Prostate gland (tissue), 2 donors: ENCODE measurements around the gene TPPP3. TPM values are rescaled to one million over a fixed set of nuclear protein-coding genes. Genes with fewer than 3 reads are reported as not detected.

Experiments used
- DNase-seq: peaks from one replicate; pipeline ENCODE4 v3.0.0-alpha.2; 2019; ENCODE audit warnings: low spot score
- H3K27ac ChIP-seq, 2 donors: fragments of 200-600 bp; sonication (generic); 2 replicates each; pipeline ENCODE4 v1.5.1; 2017 to 2019
- H3K27me3 ChIP-seq: fragments of 200-600 bp; sonication (generic); replicated peaks from 2 replicates; pipeline ENCODE4 v1.5.1; 2019; ENCODE audit not compliant: insufficient read depth
- H3K36me3 ChIP-seq, 2 donors: fragments of 200-600 bp; sonication (generic); 1 replicate in 1 of 2; 2 replicates in 1 of 2; pipeline versions ENCODE4 v1.5.1 to v1.8.1; 2017 to 2019
- H3K4me1 ChIP-seq: fragments of 200-600 bp; sonication (generic); replicated peaks from 2 replicates; pipeline ENCODE4 v1.5.1; 2019
- H3K4me3 ChIP-seq, 2 donors: fragments of 200-600 bp; sonication (generic); 2 replicates each; pipeline ENCODE4 v1.5.1; 2017 to 2019
- H3K9me3 ChIP-seq: fragments of 200-600 bp; sonication (generic); 2 replicates; pipeline ENCODE4 v1.5.1; 2017
- CTCF ChIP-seq, 4 experiments: fragments of 200-600 bp in 2 of 4; fragments of 450-650 bp in 2 of 4; sonication (generic) in 2 of 4; IDR thresholded peaks; 1 replicate in 3 of 4; 2 replicates in 1 of 4; pipeline ENCODE4 v1.5.1; 2016 to 2019; ENCODE audit warnings: antibody characterized with exemption in 4 of 4, mild to moderate bottlenecking in 2 of 4, moderate library complexity in 2 of 4
- POLR2A ChIP-seq: fragments of 450-650 bp; IDR thresholded peaks from one replicate; pipeline ENCODE4 v1.6.1; 2016; ENCODE audit warnings: antibody characterized with exemption, mild to moderate bottlenecking
- POLR2AphosphoS5 ChIP-seq: sonication (generic); formaldehyde crosslinking; IDR thresholded peaks from one replicate; pipeline ENCODE4 v1.6.1; 2017; ENCODE audit warnings: antibody characterized with exemption
- WGBS: methylation state at CpG from one replicate; pipeline ENCODE4 v1.1.5; 2018; 5-methylcytosine and 5-hydroxymethylcytosine counted together
- intact Hi-C: fragments of 100-400 bp; cut with DNase I; formaldehyde crosslinking; loops from one replicate; pipeline ENCODE4 v1.14.2; 2022
- total RNA-seq, 2 donors: library from RNA; depleted of rRNA; stranded (reverse); fragments of >200 nt; gene quantifications; one replicate each; pipeline ENCODE4 v1.1.0, GENCODE V29; 2016

Gene TPPP3
- total RNA-seq, 2 donors from 2014 or later, result 3.4 to 10.0 TPM

GRCh38 chr16:67409631-67410030 lies 16.3 kb upstream of the TPPP3 start:
- H3K4me3 ChIP-seq, result no peak overlapping the region
- no peaks in the 10 kb centered on the region for H3K36me3 ChIP-seq
- no peak overlapping the region for H3K27ac ChIP-seq
- intact Hi-C loops, result no loop called here
- no peaks in the 10 kb centered on the region for H3K9me3 ChIP-seq
- no peaks in the 10 kb centered on the region for H3K27me3 ChIP-seq
- peaks cover 11% of the 10 kb centered on the region for H3K4me1 ChIP-seq
- 92% methylated on average over 9 of the region's 9 CpGs for WGBS
- DNase-seq, result no peak
- TF ChIP-seq POLR2AphosphoS5 (no peak), CTCF (IDR thresholded peaks at IDR 0.05) (no peak), POLR2A (no peak)

- intact Hi-C loops, result no loop called here
Measured at GRCh38 chr16:67407788-67408452, 14.6 kb upstream of the TPPP3 start.

GRCh38 chr16:67407176-67407787 lies 14.0 kb upstream of the TPPP3 start:
- Histone ChIP-seq H3K4me3 (no peak overlapping the region), H3K27ac (peak overlapping the region; percentile 94 to 95), H3K27me3 (no peaks in the 10 kb centered on the region), H3K4me1 (peaks cover 22% of the 10 kb centered on the region), H3K36me3 (no peaks in the 10 kb centered on the region), H3K9me3 (no peaks in the 10 kb centered on the region)
- no peak for DNase-seq
- WGBS, result 85% methylated on average over 7 of the region's 7 CpGs
- intact Hi-C loops, result no loop called here
- no peak for TF ChIP-seq CTCF (IDR thresholded peaks at IDR 0.05)
- no peak for TF ChIP-seq POLR2A
- no peak for TF ChIP-seq POLR2AphosphoS5

More at GRCh38 chr16:67407788-67408452, 14.6 kb upstream of the TPPP3 start:
- WGBS, result 84% methylated on average over 6 of the region's 6 CpGs
- TF ChIP-seq POLR2AphosphoS5 (no peak), POLR2A (no peak), CTCF (IDR thresholded peaks at IDR 0.05) (no peak)
- Histone ChIP-seq H3K9me3 (no peaks in the 10 kb centered on the region), H3K27me3 (no peaks in the 10 kb centered on the region), H3K4me1 (peaks cover 22% of the 10 kb centered on the region), H3K4me3 (no peak overlapping the region), H3K27ac (peak overlapping the region in 1 of 2 donors; percentile 94), H3K36me3 (no peaks in the 10 kb centered on the region)
- no peak for DNase-seq

DNA sequence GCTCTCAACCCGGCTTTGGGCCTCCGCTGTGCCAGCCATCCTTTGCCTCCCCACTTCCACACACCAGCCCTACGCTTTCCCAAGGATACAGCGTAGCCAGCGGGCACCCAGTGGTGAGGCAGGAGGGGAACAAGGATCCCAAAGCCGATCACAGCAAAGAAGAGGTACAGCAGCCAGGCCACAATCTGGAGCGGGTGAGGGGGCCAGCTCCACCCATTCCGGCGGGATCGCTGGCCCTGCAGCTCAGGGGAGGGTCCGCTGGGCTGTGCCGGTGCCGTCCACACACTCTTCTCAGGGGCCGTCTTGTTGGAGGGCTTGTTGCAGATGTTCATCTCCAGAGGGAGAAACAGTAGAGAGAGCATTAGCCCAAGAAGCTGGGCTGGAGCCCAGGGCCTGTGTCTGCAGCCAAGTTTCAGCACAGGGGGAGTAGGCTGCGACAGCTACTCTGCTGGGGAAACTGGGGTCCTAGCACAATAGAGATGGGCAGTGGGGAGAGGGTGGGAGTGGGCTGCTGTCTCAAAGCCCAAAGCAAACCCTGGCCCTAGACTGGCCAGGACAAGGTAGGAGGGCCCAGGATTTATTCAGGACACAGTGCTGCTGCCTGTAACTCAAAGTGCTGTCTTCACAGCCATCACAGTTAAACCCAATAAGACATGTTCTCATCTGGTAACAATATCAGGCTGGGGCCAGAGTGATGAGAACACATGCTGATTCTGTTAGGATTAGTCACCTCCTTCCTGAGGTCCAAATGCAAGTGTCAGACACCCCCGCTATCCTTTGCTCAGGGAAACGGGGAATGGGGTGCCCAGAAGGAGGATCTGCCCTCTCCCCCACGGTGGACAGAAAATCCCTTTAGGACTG lies 13.0 kb upstream of the TPPP3 start:
- H3K9me3 ChIP-seq, result no peaks in the 10 kb centered on the region
- H3K4me3 ChIP-seq, result no peak overlapping the region
- H3K27ac ChIP-seq, result peak overlapping the region; percentile 94 to 95
- DNase-seq, result no peak
- H3K36me3 ChIP-seq, result no peaks in the 10 kb centered on the region
- TF ChIP-seq POLR2AphosphoS5, result no peak
- TF ChIP-seq CTCF (IDR thresholded peaks at IDR 0.05), result no peak
- TF ChIP-seq POLR2A, result no peak
- peaks cover 22% of the 10 kb centered on the region for H3K4me1 ChIP-seq
- no peaks in the 10 kb centered on the region for H3K27me3 ChIP-seq
- 52% methylated on average over 18 of the region's 18 CpGs for WGBS
- intact Hi-C loops, result no loop called here
